NCI-H748 (cell line): Measurements from ENCODE around the gene TBL1XR1.
"Not testable (repeated sequence)": the region's sequence is repeated elsewhere in the genome, so short reads cannot be mapped to it uniquely, and the experiment has no call there.

Experiments
- DNase-seq: peaks from one replicate; lab custom pipeline; 2025; ENCODE audit not compliant: unreplicated experiment; lab: John Stamatoyannopoulos, UW

Gene TBL1XR1

GRCh38 chr3:177144922-177145321 is 52.4 kb downstream of the TBL1XR1 start:
- peak; percentile 18 for DNase-seq

DNA sequence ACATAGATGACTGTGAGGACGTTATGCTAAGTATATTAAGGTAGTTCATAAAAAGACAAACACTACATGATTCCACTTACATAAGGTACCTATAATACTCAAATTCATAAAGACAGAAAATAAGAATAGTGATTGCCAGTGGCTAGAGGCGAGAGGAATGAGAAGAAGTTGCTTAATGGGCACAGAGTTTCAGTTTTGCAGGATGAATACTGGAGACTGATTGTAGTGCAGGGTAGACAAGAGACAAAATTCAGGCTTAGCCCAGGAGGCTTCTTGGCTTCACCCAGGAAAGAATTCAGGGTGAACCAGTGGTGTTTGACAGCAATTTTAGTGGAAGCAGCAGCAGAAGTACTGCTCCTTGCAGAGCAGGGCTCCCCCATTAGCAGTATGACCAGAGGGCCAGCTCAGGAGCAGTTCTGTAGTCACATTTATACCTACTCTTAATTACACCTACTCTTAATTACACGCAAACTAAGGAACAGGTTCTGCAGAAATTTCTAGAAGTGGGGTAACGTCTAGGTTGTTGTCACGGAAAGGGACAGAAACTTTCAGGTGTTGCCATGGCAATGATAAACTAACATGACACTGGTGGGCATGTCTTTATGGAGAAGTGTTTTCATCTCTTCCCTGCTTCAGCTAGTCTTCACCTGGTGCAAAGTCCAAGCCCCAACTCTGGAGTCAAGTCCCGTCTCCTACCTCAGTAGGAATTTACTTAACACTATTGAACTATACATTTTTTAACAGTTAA is 55.2 kb downstream of the TBL1XR1 start:
- DNase-seq: peak; percentile 35

- DNase-seq: no peak
These were observed 55.8 kb downstream of the TBL1XR1 start for GRCh38 chr3:177141471-177141870.

DNA sequence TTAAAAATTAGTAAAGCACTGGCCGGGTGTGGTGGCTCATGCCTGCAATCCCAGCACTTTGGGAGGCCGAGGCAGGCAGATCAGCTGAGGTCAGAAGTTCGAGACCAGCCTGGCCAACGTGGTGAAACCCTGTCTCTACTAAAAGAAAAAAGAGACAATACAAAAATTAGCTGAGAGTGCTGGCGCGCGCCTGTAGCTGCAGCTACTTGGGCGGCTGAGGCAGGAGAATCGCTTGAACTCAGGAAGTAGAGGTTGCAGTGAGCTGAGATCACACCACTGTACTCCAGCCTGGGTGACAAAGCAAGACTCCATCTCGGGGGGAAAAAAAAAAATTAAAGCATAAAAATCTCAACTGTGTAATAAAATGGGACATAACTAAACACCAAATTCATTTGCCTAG is 58.1 kb downstream of the TBL1XR1 start:
- not testable (repeated sequence) for DNase-seq

DNA sequence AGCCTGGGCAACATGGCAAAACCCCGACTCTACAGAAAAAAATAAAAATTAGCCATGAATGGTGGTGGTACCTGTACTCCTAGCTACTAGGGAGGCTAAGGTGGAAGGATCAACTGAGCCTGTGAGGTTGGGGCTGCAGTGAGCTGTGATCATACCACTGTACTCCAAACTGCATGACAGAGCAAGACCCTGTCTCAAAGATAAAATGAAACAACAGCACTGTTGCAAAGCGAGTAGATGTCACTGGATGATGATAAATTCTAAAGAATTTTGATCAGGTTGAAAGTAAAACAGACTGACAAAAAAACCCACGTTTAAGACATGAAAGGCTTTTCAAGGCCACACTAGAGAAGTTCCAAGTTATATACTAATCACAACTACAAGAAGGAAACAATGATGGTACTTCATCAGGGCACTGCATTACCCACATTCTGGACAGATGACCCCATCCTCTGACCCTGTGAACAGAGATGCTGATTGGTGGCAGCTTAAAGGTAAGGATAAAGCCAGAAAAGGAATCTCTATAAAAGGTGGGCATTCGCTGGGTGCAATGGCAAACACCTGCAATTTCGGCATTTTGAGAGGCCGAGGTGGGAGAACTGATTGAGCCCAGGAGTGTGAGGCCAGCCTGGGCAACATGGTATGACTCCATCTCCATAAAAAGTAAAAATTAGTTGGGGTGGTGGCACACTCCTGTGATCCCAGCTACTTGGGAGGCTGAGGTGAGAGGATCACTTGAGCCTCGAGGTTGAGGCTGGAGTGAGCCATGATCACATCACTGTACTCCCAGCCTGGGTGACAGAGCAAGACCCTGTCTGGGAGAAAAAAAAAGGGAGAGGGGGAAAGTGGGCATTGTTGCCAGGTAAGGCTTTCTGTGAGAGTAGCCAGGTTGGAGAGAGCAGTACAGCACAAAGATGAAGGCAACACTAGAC is 59.2 kb downstream of the TBL1XR1 start:
- DNase-seq: no peak

DNA sequence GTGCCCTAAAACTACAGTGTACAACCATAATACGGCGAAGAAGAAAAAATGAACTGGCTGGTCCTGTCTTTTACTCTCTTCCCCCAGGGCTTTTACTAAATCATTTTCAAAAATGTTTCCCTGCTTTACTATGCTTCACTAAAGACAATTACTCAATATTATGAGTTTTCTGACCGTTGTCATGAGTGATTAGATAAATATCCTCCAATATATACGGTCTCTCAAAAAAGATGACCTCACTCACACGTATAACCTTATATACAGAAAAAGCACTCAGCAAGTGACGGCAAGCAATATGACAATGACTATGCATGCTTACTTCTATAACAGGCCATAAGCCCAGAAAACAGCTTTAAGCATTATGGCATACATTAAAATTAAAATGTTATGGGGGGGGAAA is 60.5 kb downstream of the TBL1XR1 start:
- DNase-seq: no peak

DNA sequence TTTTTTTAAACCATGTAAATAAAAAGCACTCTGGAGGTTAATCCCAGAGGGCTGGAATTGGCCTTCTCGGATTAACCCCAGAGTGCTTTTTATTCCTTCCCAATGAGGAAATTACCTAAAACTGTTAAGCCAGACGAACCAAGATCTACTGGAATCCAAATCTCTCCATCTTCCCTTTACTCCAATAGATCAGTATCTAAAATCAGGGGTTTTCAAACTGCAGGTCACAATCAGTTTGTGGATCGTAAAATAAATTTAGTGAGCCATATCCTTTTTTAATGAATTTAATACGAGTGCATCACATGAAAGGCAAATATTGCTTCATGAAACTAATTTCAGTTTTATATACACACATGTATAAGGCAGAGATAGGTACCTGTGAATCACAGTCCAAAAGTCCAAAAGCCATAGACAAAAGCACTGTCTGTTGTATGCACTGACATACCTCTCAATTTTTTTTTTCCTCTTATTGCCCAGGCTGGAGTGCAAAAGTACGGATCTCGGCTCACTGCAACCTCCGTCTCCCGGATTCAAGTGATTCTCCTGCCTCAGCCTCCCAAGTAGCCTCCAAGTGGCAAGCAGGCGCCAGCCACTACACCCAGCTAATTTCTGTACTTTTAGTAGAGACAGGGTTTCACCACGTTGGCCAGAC is 61.3 kb downstream of the TBL1XR1 start:
- no peak for DNase-seq

- no peak for DNase-seq
These were observed 62.5 kb downstream of the TBL1XR1 start for GRCh38 chr3:177134816-177135210.

DNA sequence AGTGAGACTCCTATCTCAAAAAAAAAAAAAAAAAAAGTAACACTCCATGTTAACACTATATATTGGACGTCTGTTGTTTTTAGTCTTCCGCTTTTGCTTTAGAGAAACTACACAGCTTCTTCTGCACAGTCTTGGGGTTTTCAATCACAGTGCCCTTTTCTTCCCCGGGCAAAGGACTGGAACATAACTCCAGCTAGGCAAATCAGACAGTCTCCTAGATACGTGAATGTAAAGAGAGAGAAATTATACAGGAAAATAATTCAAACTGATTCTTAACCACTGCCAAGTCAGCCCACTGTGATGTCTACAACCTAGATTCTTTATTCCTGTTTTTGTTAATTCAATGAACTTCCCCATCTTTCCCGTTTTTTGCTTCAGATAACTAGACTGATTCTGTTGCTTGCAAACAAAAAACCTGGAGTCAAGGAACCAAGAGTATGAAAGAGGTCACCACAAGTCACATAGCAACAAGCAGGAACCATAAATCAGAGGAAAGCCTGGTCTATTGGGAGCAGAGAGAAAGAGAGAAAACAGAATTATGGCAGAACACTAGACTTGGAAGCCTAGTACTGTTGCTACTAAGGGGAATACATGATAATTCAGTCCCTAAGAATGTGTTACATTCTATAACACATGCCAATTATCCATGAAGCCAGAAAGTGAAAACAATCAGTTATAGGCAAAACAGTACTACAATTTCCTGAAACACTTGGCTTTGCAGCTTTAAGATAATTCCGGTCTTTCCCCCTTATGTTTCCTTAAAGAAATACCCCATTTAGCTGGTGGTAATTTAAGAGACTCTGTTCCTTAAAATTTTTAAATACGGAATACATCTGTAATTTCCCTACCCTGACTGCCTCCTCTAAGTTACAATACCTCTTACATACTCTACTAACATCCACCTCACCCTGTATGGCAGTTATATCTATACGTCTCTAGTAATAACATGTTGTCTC is 63.1 kb downstream of the TBL1XR1 start:
- DNase-seq: no peak

GRCh38 chr3:177131927-177132636 is 65.2 kb downstream of the TBL1XR1 start:
- peak; percentile 24 for DNase-seq

DNA sequence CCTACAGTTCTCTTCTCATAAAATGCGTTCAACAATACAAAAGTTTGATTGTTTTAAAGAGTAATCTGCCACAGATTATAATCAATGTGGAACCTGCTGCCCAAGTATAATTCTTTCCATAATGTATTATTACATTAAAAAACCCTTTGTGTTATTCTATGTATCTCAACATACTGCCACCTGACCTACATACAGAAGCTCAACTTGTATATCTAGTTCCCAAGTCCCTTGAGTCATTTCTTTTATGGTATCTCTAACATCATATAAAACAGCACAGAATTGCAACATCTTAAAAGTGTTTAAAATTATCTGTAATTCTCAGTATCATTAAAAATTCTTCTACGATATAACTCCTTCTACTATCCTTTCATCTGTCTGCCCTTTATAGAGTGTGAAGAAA is 70.3 kb downstream of the TBL1XR1 start:
- no peak for DNase-seq

GRCh38 chr3:177126015-177126773 is 71.1 kb downstream of the TBL1XR1 start:
- DNase-seq: no peak

GRCh38 chr3:177124882-177125281 is 72.4 kb downstream of the TBL1XR1 start:
- no peak for DNase-seq

DNA sequence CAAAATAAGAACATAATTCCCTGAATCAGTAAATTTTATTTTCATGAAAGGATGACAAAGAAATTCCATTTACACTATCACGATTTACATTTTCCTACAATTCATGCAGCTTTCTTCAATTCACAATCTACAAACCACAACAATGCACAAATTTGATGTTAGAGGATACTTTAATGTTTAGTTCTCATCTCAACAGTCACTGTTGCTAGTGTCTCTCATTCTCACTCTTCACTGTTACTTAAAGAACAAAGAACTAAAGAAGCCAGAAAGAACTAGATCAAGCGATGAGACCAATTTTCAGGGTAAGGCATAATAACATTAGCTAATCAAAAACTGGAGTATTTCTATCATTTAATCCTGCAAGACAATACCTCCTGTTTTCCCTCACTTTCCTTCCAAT is 73.5 kb downstream of the TBL1XR1 start:
- no peak for DNase-seq

DNA sequence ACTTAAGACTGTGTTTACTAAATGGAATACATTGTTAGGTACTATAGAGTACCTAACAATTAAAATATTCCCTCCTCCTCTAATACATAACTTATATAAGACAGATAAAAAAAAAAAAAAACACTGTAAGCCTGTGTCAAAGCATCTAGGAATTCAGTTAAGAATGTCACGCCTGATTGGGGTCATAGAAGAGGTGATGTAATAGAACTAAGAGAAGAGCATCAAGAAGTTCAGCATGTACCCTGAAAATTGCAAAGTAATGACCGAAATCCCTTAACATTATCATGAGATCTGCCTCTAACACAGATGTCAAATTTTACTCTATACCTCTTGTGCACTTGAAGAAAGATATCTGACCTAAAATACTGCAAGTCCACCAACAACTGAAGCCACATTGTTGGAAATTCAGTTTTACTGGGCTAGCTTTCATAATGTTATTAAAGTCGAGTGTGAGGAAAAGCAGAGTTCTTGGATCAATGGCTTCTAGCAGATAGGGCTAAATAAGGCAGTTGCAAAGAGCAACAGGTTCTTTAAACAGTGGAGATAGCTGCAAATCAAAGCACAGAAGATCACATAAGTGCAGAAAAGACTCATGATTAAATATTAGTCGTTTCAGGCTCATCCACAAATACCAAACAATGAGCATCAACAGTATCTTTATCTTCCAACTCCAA is 75.0 kb downstream of the TBL1XR1 start:
- DNase-seq: no peak

- DNase-seq: no peak
These were observed 77.5 kb downstream of the TBL1XR1 start for GRCh38 chr3:177119829-177120228.

- DNase-seq: no peak
These were observed 83.0 kb downstream of the TBL1XR1 start for GRCh38 chr3:177114253-177114652.

DNA sequence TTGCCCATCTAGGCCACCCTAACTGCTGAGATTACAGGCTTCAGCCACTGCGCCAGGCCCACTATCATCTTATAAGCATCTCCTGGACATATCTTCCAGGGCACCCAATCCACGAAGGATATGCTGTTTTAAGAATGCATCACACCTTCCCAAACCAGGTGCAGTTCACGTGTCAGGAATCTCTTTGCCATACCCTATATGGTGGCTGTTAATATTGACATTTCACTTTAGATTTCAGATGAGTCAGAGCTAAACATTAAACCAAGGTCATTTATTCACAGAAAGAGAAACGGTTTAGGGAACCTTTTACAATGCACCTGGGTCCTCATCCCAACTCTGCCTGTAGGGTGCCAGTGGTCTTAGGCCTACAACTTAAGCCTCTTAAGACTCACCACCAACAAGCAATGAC is 85.7 kb downstream of the TBL1XR1 start:
- no peak for DNase-seq

- DNase-seq: peak; percentile 22
These were observed 86.4 kb downstream of the TBL1XR1 start for GRCh38 chr3:177110895-177111294.
